Trophoblast cell (in vitro differentiated cells and primary cell): ENCODE data around the gene PPP1R1A.

Experiments
- DNase-seq, 2 donors: peaks; one replicate each; pipeline ENCODE4 v3.0.0-alpha.2; 2016
- H2AFZ ChIP-seq: 2 replicates; pipeline ENCODE4 v1.6.1; 2013; ENCODE audit warnings: low read length, moderate library complexity, mild to moderate bottlenecking; ENCODE audit not compliant: insufficient read depth, poor library complexity
- H2AK5ac ChIP-seq: 2 replicates; pipeline ENCODE4 v1.6.1; 2013; ENCODE audit warnings: mild to moderate bottlenecking, low read length
- H2BK120ac ChIP-seq: 2 replicates; pipeline ENCODE4 v1.6.1; 2013; ENCODE audit warnings: low read length, mild to moderate bottlenecking, moderate library complexity; ENCODE audit not compliant: insufficient read depth, poor library complexity
- H2BK12ac ChIP-seq: 2 replicates; pipeline ENCODE4 v1.6.1; 2013; ENCODE audit warnings: mild to moderate bottlenecking, low read length, moderate library complexity
- H2BK5ac ChIP-seq: 2 replicates; pipeline ENCODE4 v1.6.1; 2013; ENCODE audit warnings: low read length, low read depth, moderate library complexity, mild to moderate bottlenecking; ENCODE audit not compliant: poor library complexity
- H3K14ac ChIP-seq: 2 replicates; pipeline ENCODE4 v1.6.1; 2013; ENCODE audit warnings: mild to moderate bottlenecking, low read length
- H3K18ac ChIP-seq: 2 replicates; pipeline ENCODE4 v1.6.1; 2013; ENCODE audit warnings: mild to moderate bottlenecking, low read length
- H3K23ac ChIP-seq: 2 replicates; pipeline ENCODE4 v1.6.1; 2013; ENCODE audit warnings: low read length
- H3K27ac ChIP-seq: 2 replicates; pipeline ENCODE4 v1.5.1; 2013; ENCODE audit warnings: low read depth, mild to moderate bottlenecking, inconsistent platforms, low read length, moderate library complexity
- H3K27me3 ChIP-seq: 2 replicates; pipeline ENCODE4 v1.6.1; 2013; ENCODE audit warnings: inconsistent platforms, mild to moderate bottlenecking, low read length, moderate library complexity; ENCODE audit not compliant: insufficient read depth
- H3K36me3 ChIP-seq, 2 experiments: 1 replicate in 1 of 2; 2 replicates in 1 of 2; pipeline ENCODE4 v1.6.1; 2013; ENCODE audit warnings: low read length in 2 of 2, mild to moderate bottlenecking in 2 of 2, moderate library complexity in 1 of 2; ENCODE audit not compliant: insufficient read depth in 2 of 2, control insufficient read depth in 1 of 2
- H3K4ac ChIP-seq: 2 replicates; pipeline ENCODE4 v1.6.1; 2013; ENCODE audit warnings: low read depth, mild to moderate bottlenecking, low read length, moderate library complexity
- H3K4me1 ChIP-seq, 2 experiments: 1 replicate in 1 of 2; 2 replicates in 1 of 2; pipeline ENCODE4 v1.6.1; 2013; ENCODE audit warnings: low read length in 2 of 2, mild to moderate bottlenecking in 2 of 2, moderate library complexity in 1 of 2; ENCODE audit not compliant: insufficient read depth in 2 of 2, control insufficient read depth in 1 of 2
- H3K4me2 ChIP-seq: 2 replicates; pipeline ENCODE4 v1.6.1; 2013; ENCODE audit warnings: inconsistent platforms, mild to moderate bottlenecking, low read length, moderate library complexity
- H3K4me3 ChIP-seq: 2 replicates; pipeline ENCODE4 v1.5.1; 2013; ENCODE audit warnings: mild to moderate bottlenecking, low read depth, low read length, inconsistent platforms
- H3K79me1 ChIP-seq: one replicate; pipeline ENCODE4 v1.6.1; 2013; ENCODE audit warnings: low read length
- H3K79me2 ChIP-seq: 2 replicates; pipeline ENCODE4 v1.6.1; 2013; ENCODE audit warnings: low read length, mild to moderate bottlenecking; ENCODE audit not compliant: control insufficient read depth, insufficient read depth, poor library complexity
- H3K9ac ChIP-seq: 2 replicates; pipeline ENCODE4 v1.6.1; 2013; ENCODE audit warnings: mild to moderate bottlenecking, low read length
- H3K9me3 ChIP-seq: 2 replicates; pipeline ENCODE4 v1.6.1; 2013; ENCODE audit warnings: low read depth, mild to moderate bottlenecking, control low read depth, inconsistent platforms, low read length; ENCODE audit not compliant: insufficient read depth
- H4K12ac ChIP-seq: 2 replicates; pipeline ENCODE4 v1.6.1; 2013; ENCODE audit warnings: low read depth, mild to moderate bottlenecking, low read length, moderate library complexity
- H4K8ac ChIP-seq: 2 replicates; pipeline ENCODE4 v1.6.1; 2013; ENCODE audit warnings: low read depth, mild to moderate bottlenecking, low read length, moderate library complexity
- H4K91ac ChIP-seq: one replicate; pipeline ENCODE4 v1.6.1; 2013; ENCODE audit warnings: low read depth, mild to moderate bottlenecking, low read length, moderate library complexity
- WGBS: extraction: QIAGEN DNeasy Blood & Tissue Kit; methylation state at CpG from one replicate; pipeline ENCODE4 v1.1.7; 2013; ENCODE audit warnings: missing lambda C conversion rate; ENCODE audit not compliant: insufficient read length, insufficient coverage; ENCODE audit errors: extremely low coverage; 5-methylcytosine and 5-hydroxymethylcytosine counted together

PPP1R1A gene

GRCh38 chr12:54586620-54587019 is 1.8 kb downstream of the PPP1R1A start:
- Histone ChIP-seq H3K23ac (no peak overlapping the region), H4K12ac (no peak overlapping the region), H3K9ac (no peak overlapping the region), H3K36me3 (no peaks in the 10 kb centered on the region), H2BK5ac (no peak overlapping the region), H3K18ac (no peak overlapping the region), H2BK12ac (no peak overlapping the region), H3K4me3 (no peak overlapping the region), H3K14ac (no peak overlapping the region), H4K91ac (no peak overlapping the region), H4K8ac (no peak overlapping the region), H3K27me3 (peaks cover 19% of the 10 kb centered on the region), H2AFZ (no peak overlapping the region), H3K27ac (no peak overlapping the region), H2BK120ac (no peak overlapping the region), H2AK5ac (no peak overlapping the region), H3K79me1 (no peaks in the 10 kb centered on the region), H3K79me2 (no peaks in the 10 kb centered on the region), H3K4me1 (peaks cover 2 to 3% of the 10 kb centered on the region in 2 experiments), H3K4me2 (no peak overlapping the region), H3K9me3 (no peaks in the 10 kb centered on the region), H3K4ac (no peak overlapping the region)
- no CpG with 5 or more reads among the region's 2 CpGs for WGBS
- no peak for DNase-seq

GRCh38 chr12:54585243-54585642 is 3.2 kb downstream of the PPP1R1A start:
- no peak overlapping the region for H3K4me2 ChIP-seq
- H3K36me3 ChIP-seq = no peaks in the 10 kb centered on the region
- no peak overlapping the region for H2AK5ac ChIP-seq
- no peak overlapping the region for H4K8ac ChIP-seq
- no peak overlapping the region for H3K14ac ChIP-seq
- no CpG with 5 or more reads among the region's 2 CpGs for WGBS
- no peak for DNase-seq
- H2AFZ ChIP-seq = no peak overlapping the region
- no peak overlapping the region for H3K27ac ChIP-seq
- no peak overlapping the region for H4K91ac ChIP-seq
- no peak overlapping the region for H2BK120ac ChIP-seq
- H2BK5ac ChIP-seq = no peak overlapping the region
- H2BK12ac ChIP-seq = no peak overlapping the region
- H3K4me3 ChIP-seq = no peak overlapping the region
- no peak overlapping the region for H3K9ac ChIP-seq
- no peaks in the 10 kb centered on the region for H3K9me3 ChIP-seq
- H3K79me1 ChIP-seq = no peaks in the 10 kb centered on the region
- peaks cover 2 to 3% of the 10 kb centered on the region in 2 experiments for H3K4me1 ChIP-seq
- H3K27me3 ChIP-seq = peaks cover 19% of the 10 kb centered on the region
- no peak overlapping the region for H3K4ac ChIP-seq
- no peak overlapping the region for H3K23ac ChIP-seq
- no peaks in the 10 kb centered on the region for H3K79me2 ChIP-seq
- H4K12ac ChIP-seq = no peak overlapping the region
- H3K18ac ChIP-seq = no peak overlapping the region

GRCh38 chr12:54584128-54584527 is 4.3 kb downstream of the PPP1R1A start:
- Histone ChIP-seq H3K18ac (no peak overlapping the region), H2AK5ac (no peak overlapping the region), H3K9me3 (no peaks in the 10 kb centered on the region), H3K79me2 (no peaks in the 10 kb centered on the region), H4K12ac (no peak overlapping the region), H2BK12ac (no peak overlapping the region), H3K27me3 (peaks cover 16% of the 10 kb centered on the region), H2BK5ac (no peak overlapping the region), H2AFZ (no peak overlapping the region), H3K27ac (no peak overlapping the region), H3K4ac (no peak overlapping the region), H3K9ac (no peak overlapping the region), H3K14ac (no peak overlapping the region), H4K91ac (no peak overlapping the region), H3K79me1 (no peaks in the 10 kb centered on the region), H3K4me2 (no peak overlapping the region), H3K23ac (no peak overlapping the region), H2BK120ac (no peak overlapping the region), H4K8ac (no peak overlapping the region), H3K36me3 (no peaks in the 10 kb centered on the region), H3K4me3 (peak overlapping the region; percentile 21), H3K4me1 (peaks cover 2 to 3% of the 10 kb centered on the region in 2 experiments)
- DNase-seq = no peak
- no CpG with 5 or more reads among the region's 9 CpGs for WGBS

- H2AFZ ChIP-seq = no peak overlapping the region
- no peak overlapping the region for H2BK120ac ChIP-seq
- H3K14ac ChIP-seq = no peak overlapping the region
- H3K23ac ChIP-seq = no peak overlapping the region
- no peak overlapping the region for H4K12ac ChIP-seq
- H3K4me2 ChIP-seq = no peak overlapping the region
- H3K79me2 ChIP-seq = no peaks in the 10 kb centered on the region
- no peak overlapping the region for H3K18ac ChIP-seq
- H3K4ac ChIP-seq = no peak overlapping the region
- no peaks in the 10 kb centered on the region for H3K9me3 ChIP-seq
- H3K27me3 ChIP-seq = peaks cover 16% of the 10 kb centered on the region
- DNase-seq = no peak
- no peak overlapping the region for H2BK12ac ChIP-seq
- WGBS = no CpG with 5 or more reads among the region's 4 CpGs
- H3K79me1 ChIP-seq = no peaks in the 10 kb centered on the region
- H4K91ac ChIP-seq = no peak overlapping the region
- H4K8ac ChIP-seq = no peak overlapping the region
- H3K36me3 ChIP-seq = no peaks in the 10 kb centered on the region
- no peak overlapping the region for H3K9ac ChIP-seq
- H3K4me3 ChIP-seq = no peak overlapping the region
- H2BK5ac ChIP-seq = no peak overlapping the region
- H2AK5ac ChIP-seq = no peak overlapping the region
- H3K27ac ChIP-seq = no peak overlapping the region
- H3K4me1 ChIP-seq = peaks cover 2 to 3% of the 10 kb centered on the region in 2 experiments
These were observed 4.7 kb downstream of the PPP1R1A start for GRCh38 chr12:54583726-54584125.
